CD8-positive, alpha-beta memory T cell (primary cell): Measurements from ENCODE around the gene RANBP1. TPM values are rescaled to one million over a fixed set of nuclear protein-coding genes. Genes with fewer than 3 reads are reported as not detected.
A peak's percentile ranks its signal among the peaks of the same experiment; 100 is the strongest.

ENCODE experiments used
- CTCF ChIA-PET: fragments of 350-600 bp; sonication (Branson Sonifier 250); formaldehyde crosslinking; loops from one replicate; lab custom pipeline; 2021; ENCODE audit warnings: antibody characterized with exemption; lab: Charles Lee
- POLR2A ChIA-PET: fragments of 350-600 bp; sonication (Branson Sonifier 250); formaldehyde crosslinking; loops from one replicate; lab custom pipeline; 2021; ENCODE audit warnings: antibody characterized with exemption; lab: Charles Lee
- DNase-seq, 5 donors: peaks; one replicate each; pipeline versions ENCODE4 v3.0.0 to v3.0.0-alpha.2; 2020 to 2022; ENCODE audit warnings: mixed read lengths in 1 of 5
- H3K27ac ChIP-seq: one replicate; pipeline ENCODE4 v1.7.0; 2013; ENCODE audit warnings: low read depth, mild to moderate bottlenecking, low read length, moderate library complexity
- H3K27me3 ChIP-seq: 2 replicates; pipeline ENCODE4 v1.7.0; 2013; ENCODE audit warnings: low read length, mild to moderate bottlenecking; ENCODE audit not compliant: insufficient read depth, poor library complexity, severe bottlenecking
- H3K36me3 ChIP-seq: 2 replicates; pipeline ENCODE4 v1.7.0; 2013; ENCODE audit warnings: mild to moderate bottlenecking, low read length, moderate library complexity; ENCODE audit not compliant: insufficient read depth
- H3K4me1 ChIP-seq: 2 replicates; pipeline ENCODE4 v1.7.0; 2013; ENCODE audit warnings: mild to moderate bottlenecking, low read length, moderate library complexity; ENCODE audit not compliant: insufficient read depth
- H3K4me3 ChIP-seq: 2 replicates; pipeline ENCODE4 v1.7.0; 2013; ENCODE audit warnings: mild to moderate bottlenecking, low read length
- H3K9me3 ChIP-seq: 2 replicates; pipeline ENCODE4 v1.7.0; 2013; ENCODE audit warnings: mild to moderate bottlenecking, low read length
- H3K27ac Mint-ChIP-seq, 8 donors: one replicate each; pipeline ENCODE4 v1.8.0; 2020 to 2021; ENCODE audit warnings: mixed read lengths in 8 of 8, mild to moderate bottlenecking in 6 of 8, inconsistent platforms in 3 of 8, moderate library complexity in 3 of 8
- H3K27me3 Mint-ChIP-seq, 2 donors: one replicate each; pipeline ENCODE4 v1.8.0; 2020 to 2021; ENCODE audit warnings: mixed read lengths in 2 of 2, mild to moderate bottlenecking in 1 of 2, moderate library complexity in 1 of 2
- H3K36me3 Mint-ChIP-seq, 3 donors: one replicate each; pipeline ENCODE4 v1.8.0; 2020 to 2021; ENCODE audit warnings: mixed read lengths in 3 of 3, inconsistent platforms in 1 of 3, mild to moderate bottlenecking in 1 of 3
- H3K4me1 Mint-ChIP-seq, 3 donors: one replicate each; pipeline ENCODE4 v1.8.0; 2020 to 2021; ENCODE audit warnings: mixed read lengths in 3 of 3, inconsistent platforms in 1 of 3, mild to moderate bottlenecking in 1 of 3
- H3K4me3 Mint-ChIP-seq, 7 donors: one replicate each; pipeline ENCODE4 v1.8.0; 2020 to 2021; ENCODE audit warnings: mixed read lengths in 7 of 7, mild to moderate bottlenecking in 6 of 7, moderate library complexity in 4 of 7, inconsistent platforms in 2 of 7
- H3K9me3 Mint-ChIP-seq, 5 donors: one replicate each; pipeline ENCODE4 v1.8.0; 2020 to 2022; ENCODE audit warnings: mixed read lengths in 5 of 5, mild to moderate bottlenecking in 3 of 5, moderate library complexity in 2 of 5, inconsistent platforms in 1 of 5
- polyA plus RNA-seq: library from polyadenylated mRNA; unstranded; fragments of 300-500 nt; fragmentation: Illumina TruSeq; gene quantifications from one replicate; pipeline ENCODE4 v1.2.3, GENCODE V29; 2021
- total RNA-seq, 2 experiments: library from RNA; stranded (reverse); gene quantifications; one replicate each; pipeline ENCODE4 v1.2.3, GENCODE V29; 2021

Gene RANBP1
- total and polyA plus RNA-seq, 3 experiments from 2014 or later: 102 to 459 (median 436) TPM

- ChIA-PET CTCF (no interaction called here), POLR2A (no interaction called here)
- no peak for DNase-seq
- H3K36me3 ChIP-seq: peaks cover 52% of the 10 kb centered on the region
- H3K27ac ChIP-seq: peak overlapping the region; percentile 70
- peaks cover 83 to 95% (median 89%) of the 10 kb centered on the region in 3 donors for H3K4me1 Mint-ChIP-seq
- H3K9me3 ChIP-seq: no peaks in the 10 kb centered on the region
- H3K4me3 ChIP-seq: no peak overlapping the region
- peaks cover 16 to 55% (median 27%) of the 10 kb centered on the region in 3 donors for H3K36me3 Mint-ChIP-seq
- no peak overlapping the region for H3K4me3 Mint-ChIP-seq
- no peaks in the 10 kb centered on the region for H3K9me3 Mint-ChIP-seq
- peaks cover 0 to 5% of the 10 kb centered on the region in 2 donors for H3K27me3 Mint-ChIP-seq
- peaks cover 78% of the 10 kb centered on the region for H3K4me1 ChIP-seq
- no peaks in the 10 kb centered on the region for H3K27me3 ChIP-seq
- H3K27ac Mint-ChIP-seq: peak overlapping the region in 4 of 8 donors; percentile 35 to 77 (median 46)
Measured at GRCh38 chr22:20085651-20086050, 30.3 kb upstream of the RANBP1 start.

- Mint-ChIP-seq H3K4me3 (no peak overlapping the region), H3K27ac (peak overlapping the region in 5 of 8 donors; percentile 13 to 71 (median 33)), H3K27me3 (peaks cover 0 to 5% of the 10 kb centered on the region in 2 donors), H3K36me3 (peaks cover 18 to 58% (median 28%) of the 10 kb centered on the region in 3 donors), H3K4me1 (peaks cover 83 to 95% (median 89%) of the 10 kb centered on the region in 3 donors), H3K9me3 (no peaks in the 10 kb centered on the region)
- no peaks in the 10 kb centered on the region for H3K27me3 ChIP-seq
- ChIA-PET POLR2A (interaction anchor here (0.7 kb wide), 1 partner anchor 67 kb away, joined by 8 read pairs; no protein-coding TSS in a partner anchor), CTCF (no interaction called here)
- peak overlapping the region; percentile 11 for H3K27ac ChIP-seq
- peaks cover 57% of the 10 kb centered on the region for H3K36me3 ChIP-seq
- no peak for DNase-seq
- H3K4me1 ChIP-seq: peaks cover 79% of the 10 kb centered on the region
- H3K4me3 ChIP-seq: no peak overlapping the region
- H3K9me3 ChIP-seq: no peaks in the 10 kb centered on the region
Measured at GRCh38 chr22:20086101-20086599, 29.8 kb upstream of the RANBP1 start.

- peaks cover 63% of the 10 kb centered on the region for H3K36me3 ChIP-seq
- no peaks in the 10 kb centered on the region for H3K9me3 ChIP-seq
- H3K4me3 ChIP-seq: no peak overlapping the region
- POLR2A ChIA-PET: interaction anchor here (0.7 kb wide), 1 partner anchor 66 kb away, joined by 8 read pairs; no protein-coding TSS in a partner anchor
- no peak for DNase-seq
- peaks cover 79% of the 10 kb centered on the region for H3K4me1 ChIP-seq
- peak overlapping the region in 5 of 7 donors; percentile 74 to 83 (median 76) for H3K4me3 Mint-ChIP-seq
- peaks cover 83 to 95% (median 89%) of the 10 kb centered on the region in 3 donors for H3K4me1 Mint-ChIP-seq
- peaks cover 22 to 64% (median 34%) of the 10 kb centered on the region in 3 donors for H3K36me3 Mint-ChIP-seq
- peak overlapping the region in 6 of 8 donors; percentile 34 to 90 (median 80) for H3K27ac Mint-ChIP-seq
- H3K27me3 Mint-ChIP-seq: peaks cover 0 to 5% of the 10 kb centered on the region in 2 donors
- CTCF ChIA-PET: no interaction called here
- H3K9me3 Mint-ChIP-seq: no peaks in the 10 kb centered on the region
- H3K27me3 ChIP-seq: no peaks in the 10 kb centered on the region
- H3K27ac ChIP-seq: no peak overlapping the region
Measured at GRCh38 chr22:20086763-20087162, 29.1 kb upstream of the RANBP1 start.

GRCh38 chr22:20087319-20088262 is 28.3 kb upstream of the RANBP1 start:
- peaks cover 82% of the 10 kb centered on the region for H3K4me1 ChIP-seq
- H3K4me1 Mint-ChIP-seq: peaks cover 89 to 99% (median 93%) of the 10 kb centered on the region in 3 donors
- H3K27ac Mint-ChIP-seq: peak overlapping the region; percentile 46 to 96 (median 88)
- H3K36me3 Mint-ChIP-seq: peaks cover 22 to 72% (median 36%) of the 10 kb centered on the region in 3 donors
- ChIA-PET CTCF (no interaction called here), POLR2A (no interaction called here)
- peaks cover 71% of the 10 kb centered on the region for H3K36me3 ChIP-seq
- peak in 1 of 5 donors; percentile 55 for DNase-seq
- H3K27me3 Mint-ChIP-seq: peaks cover 0 to 5% of the 10 kb centered on the region in 2 donors
- no peak overlapping the region for H3K4me3 ChIP-seq
- no peaks in the 10 kb centered on the region for H3K27me3 ChIP-seq
- H3K27ac ChIP-seq: no peak overlapping the region
- H3K9me3 Mint-ChIP-seq: no peaks in the 10 kb centered on the region
- H3K9me3 ChIP-seq: no peaks in the 10 kb centered on the region
- H3K4me3 Mint-ChIP-seq: peak overlapping the region; percentile 63 to 91 (median 76)

- Mint-ChIP-seq H3K27me3 (peaks cover 0 to 4% of the 10 kb centered on the region in 2 donors), H3K9me3 (no peaks in the 10 kb centered on the region), H3K27ac (peak overlapping the region in 6 of 8 donors; percentile 38 to 96 (median 80)), H3K4me1 (peaks cover 86 to 98% (median 92%) of the 10 kb centered on the region in 3 donors), H3K4me3 (peak overlapping the region in 4 of 7 donors; percentile 32 to 83 (median 80)), H3K36me3 (peaks cover 22 to 74% (median 36%) of the 10 kb centered on the region in 3 donors)
- Histone ChIP-seq H3K4me1 (peaks cover 77% of the 10 kb centered on the region), H3K27me3 (no peaks in the 10 kb centered on the region), H3K36me3 (peaks cover 73% of the 10 kb centered on the region), H3K27ac (no peak overlapping the region), H3K9me3 (no peaks in the 10 kb centered on the region), H3K4me3 (no peak overlapping the region)
- no peak for DNase-seq
- POLR2A ChIA-PET: no interaction called here
- CTCF ChIA-PET: interaction anchor here (1.0 kb wide), 1 partner anchor 22 kb away, joined by 3 read pairs; no protein-coding TSS in a partner anchor
Measured at GRCh38 chr22:20088263-20088648, 27.6 kb upstream of the RANBP1 start.

GRCh38 chr22:20089226-20089976 is 26.5 kb upstream of the RANBP1 start:
- peaks cover 84% of the 10 kb centered on the region for H3K36me3 ChIP-seq
- H3K27me3 ChIP-seq: no peaks in the 10 kb centered on the region
- Mint-ChIP-seq H3K27me3 (peaks cover 0 to 4% of the 10 kb centered on the region in 2 donors), H3K9me3 (no peaks in the 10 kb centered on the region), H3K36me3 (peaks cover 22 to 86% (median 36%) of the 10 kb centered on the region in 3 donors), H3K4me1 (peaks cover 77 to 98% (median 90%) of the 10 kb centered on the region in 3 donors), H3K4me3 (peak overlapping the region in 5 of 7 donors; percentile 29 to 85 (median 50)), H3K27ac (peak overlapping the region in 7 of 8 donors; percentile 5 to 96 (median 44))
- ChIA-PET POLR2A (no interaction called here), CTCF (interaction anchor here (1.0 kb wide), 1 partner anchor 21 kb away, joined by 3 read pairs; no protein-coding TSS in a partner anchor)
- H3K4me1 ChIP-seq: peaks cover 66% of the 10 kb centered on the region
- no peak for DNase-seq
- no peaks in the 10 kb centered on the region for H3K9me3 ChIP-seq
- H3K4me3 ChIP-seq: no peak overlapping the region
- no peak overlapping the region for H3K27ac ChIP-seq

GRCh38 chr22:20089977-20090729 is 25.8 kb upstream of the RANBP1 start:
- H3K36me3 ChIP-seq: peaks cover 92% of the 10 kb centered on the region
- Mint-ChIP-seq H3K27me3 (peaks cover 0 to 4% of the 10 kb centered on the region in 2 donors), H3K36me3 (peaks cover 22 to 93% (median 36%) of the 10 kb centered on the region in 3 donors), H3K27ac (peak overlapping the region; percentile 74 to 99 (median 86)), H3K4me3 (peak overlapping the region; percentile 9 to 89 (median 67)), H3K9me3 (no peaks in the 10 kb centered on the region), H3K4me1 (peaks cover 71 to 93% (median 83%) of the 10 kb centered on the region in 3 donors)
- H3K4me3 ChIP-seq: no peak overlapping the region
- peak overlapping the region; percentile 22 for H3K27ac ChIP-seq
- H3K9me3 ChIP-seq: no peaks in the 10 kb centered on the region
- H3K4me1 ChIP-seq: peaks cover 58% of the 10 kb centered on the region
- CTCF ChIA-PET: interaction anchor here (0.7 to 1.3 kb wide), 2 partner anchors 11 to 13 kb away, joined by 3 read pairs; no protein-coding TSS in a partner anchor
- H3K27me3 ChIP-seq: no peaks in the 10 kb centered on the region
- POLR2A ChIA-PET: interaction anchor here (0.6 kb wide), 1 partner anchor 811 kb away, joined by 4 read pairs; no protein-coding TSS in a partner anchor
- DNase-seq: no peak
